ENCODE data around the gene COMMD7.

DNA sequence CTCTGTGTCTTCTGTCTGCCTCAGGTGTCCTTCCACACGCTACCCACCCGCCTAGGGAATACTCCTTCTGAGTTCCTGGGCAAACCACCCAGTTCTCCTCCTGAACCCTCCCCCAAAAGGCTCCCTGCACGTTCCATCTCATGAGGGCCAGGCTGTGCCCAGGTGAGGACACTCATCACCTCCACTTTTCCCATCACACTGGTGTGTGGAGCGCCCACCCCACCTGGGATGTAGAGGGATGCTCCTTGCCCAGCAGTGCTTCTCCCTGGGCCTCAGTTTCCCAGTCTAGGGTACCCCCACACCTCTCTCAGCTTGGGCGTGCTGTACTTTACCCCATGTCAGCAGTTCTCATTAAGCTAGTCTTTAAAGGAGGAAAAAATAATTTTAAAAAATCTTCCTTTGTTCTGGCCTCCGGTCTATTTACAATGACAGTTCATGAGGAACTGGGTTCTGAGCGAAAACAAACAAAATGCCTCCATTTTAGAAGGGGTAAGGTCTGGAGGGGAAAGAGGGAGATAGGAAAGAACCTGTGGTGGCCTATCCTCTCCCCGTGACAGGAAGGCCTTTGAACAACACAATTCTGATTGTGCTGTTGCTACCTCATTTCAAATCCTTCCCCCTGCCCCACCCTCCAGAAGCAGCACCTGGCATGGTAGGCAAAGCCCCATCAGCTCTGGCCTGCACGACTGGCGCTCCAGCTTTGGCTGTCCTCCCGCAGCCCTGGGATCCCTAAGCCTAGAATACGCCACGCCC, 67.9 kb downstream of the COMMD7 start:
- TF ChIP-seq, protein P1, sequence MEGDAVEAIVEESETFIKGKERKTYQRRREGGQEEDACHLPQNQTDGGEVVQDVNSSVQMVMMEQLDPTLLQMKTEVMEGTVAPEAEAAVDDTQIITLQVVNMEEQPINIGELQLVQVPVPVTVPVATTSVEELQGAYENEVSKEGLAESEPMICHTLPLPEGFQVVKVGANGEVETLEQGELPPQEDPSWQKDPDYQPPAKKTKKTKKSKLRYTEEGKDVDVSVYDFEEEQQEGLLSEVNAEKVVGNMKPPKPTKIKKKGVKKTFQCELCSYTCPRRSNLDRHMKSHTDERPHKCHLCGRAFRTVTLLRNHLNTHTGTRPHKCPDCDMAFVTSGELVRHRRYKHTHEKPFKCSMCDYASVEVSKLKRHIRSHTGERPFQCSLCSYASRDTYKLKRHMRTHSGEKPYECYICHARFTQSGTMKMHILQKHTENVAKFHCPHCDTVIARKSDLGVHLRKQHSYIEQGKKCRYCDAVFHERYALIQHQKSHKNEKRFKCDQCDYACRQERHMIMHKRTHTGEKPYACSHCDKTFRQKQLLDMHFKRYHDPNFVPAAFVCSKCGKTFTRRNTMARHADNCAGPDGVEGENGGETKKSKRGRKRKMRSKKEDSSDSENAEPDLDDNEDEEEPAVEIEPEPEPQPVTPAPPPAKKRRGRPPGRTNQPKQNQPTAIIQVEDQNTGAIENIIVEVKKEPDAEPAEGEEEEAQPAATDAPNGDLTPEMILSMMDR (IDR thresholded peaks at IDR 0.05; ENCODE audit: poor library complexity, severe bottlenecking): no peak
- no peak for TF ChIP-seq EZH2 (IDR thresholded peaks at IDR 0.05; ENCODE audit: borderline replicate concordance, insufficient read depth, low read length, poor library complexity, severe bottlenecking)
- TF ChIP-seq TAF1 (IDR thresholded peaks at IDR 0.05; ENCODE audit: low read depth): no peak
- no peak for TF ChIP-seq RAD21 (conservative IDR thresholded peaks at IDR 0.05)
- no peak for TF ChIP-seq EP300 (conservative IDR thresholded peaks at IDR 0.05; ENCODE audit: poor library complexity, severe bottlenecking)

Measured in neural cell (in vitro differentiated cells).